HCT116 (cell line): Measurements from ENCODE around the gene ARHGAP40. TPM values are rescaled to one million over a fixed set of nuclear protein-coding genes. Genes with fewer than 3 reads are reported as not detected.

ENCODE experiments used
- ATAC-seq: fragments of 200-7000 bp; cut with Tn5 transposase; 2 replicates; pipeline ENCODE4 v1.9.1; 2020; ENCODE audit warnings: mild to moderate bottlenecking, moderate library complexity
- BruUV-seq: library from RNA; stranded (reverse); fragments of 400-500 nt; replicated peaks from 2 replicates; lab custom pipeline; 2021; lab: Mats Ljungman, UMichigan
- CTCF ChIA-PET: fragments of 300-600 bp; sonication (Branson Sonifier 250); formaldehyde crosslinking; loops from one replicate; lab custom pipeline; 2021; ENCODE audit warnings: antibody characterized with exemption; lab: Charles Lee
- POLR2A ChIA-PET: fragments of 300-600, 350-600 bp; sonication (Branson Sonifier 250); formaldehyde crosslinking; loops from one replicate; lab custom pipeline; 2021; ENCODE audit warnings: antibody characterized with exemption; lab: Charles Lee
- RAD21 ChIA-PET, 2 experiments: fragments of 300-600 bp; sonication (Branson Sonifier 250); formaldehyde crosslinking; loops; one replicate each; lab custom pipeline; 2023; ENCODE audit warnings: low total read pairs in 2 of 2; ENCODE audit not compliant: uncharacterized antibody in 2 of 2, unreplicated experiment in 2 of 2, low non-redundant PET in 1 of 2; lab: Charles Lee
- DNase-seq: peaks from one replicate; pipeline ENCODE4 v3.0.0-alpha.2; 2010; ENCODE audit warnings: low read depth, low spot score
- H2AFZ ChIP-seq: fragments of 200-600 bp; shearing (Covaris generic), sonication (generic); 2 replicates; pipeline ENCODE4 v1.6.1; 2017; ENCODE audit warnings: low read depth, mixed run types, mixed read lengths, antibody characterized with exemption, low read length; ENCODE audit not compliant: poor library complexity, severe bottlenecking
- H3K27ac ChIP-seq: 2 replicates; pipeline ENCODE4 v1.5.1; 2012; ENCODE audit warnings: low read depth, low read length
- H3K27me3 ChIP-seq: fragments of 200-600 bp; sonication (generic); 2 replicates; pipeline ENCODE4 v1.6.1; 2016; ENCODE audit warnings: mixed run types, low read length, mixed read lengths; ENCODE audit not compliant: insufficient read depth
- H3K36me3 ChIP-seq, 2 experiments: fragments of 200-500 bp in 1 of 2; fragments of 200-600 bp in 1 of 2; sonication (Bioruptor generic) in 1 of 2; sonication (generic) in 1 of 2; 2 replicates each; pipeline versions ENCODE4 v1.5.1 to v1.6.1; 2014 to 2016; ENCODE audit warnings: low read length in 2 of 2, inconsistent platforms in 1 of 2, mixed read lengths in 1 of 2, mixed run types in 1 of 2; ENCODE audit not compliant: insufficient read depth in 2 of 2, control insufficient read depth in 1 of 2
- H3K4me1 ChIP-seq, 2 experiments: fragments of 200-600 bp in 1 of 2; sonication (generic) in 1 of 2; 2 replicates each; pipeline versions ENCODE4 v1.5.1 to v1.6.1; 2012 to 2017; ENCODE audit warnings: low read length in 2 of 2, inconsistent platforms in 1 of 2, mild to moderate bottlenecking in 1 of 2, mixed read lengths in 1 of 2, mixed run types in 1 of 2, moderate library complexity in 1 of 2; ENCODE audit not compliant: insufficient read depth in 2 of 2, control insufficient read depth in 1 of 2
- H3K4me2 ChIP-seq: fragments of 200-600 bp; sonication (generic); 2 replicates; pipeline ENCODE4 v1.6.1; 2017; ENCODE audit warnings: mixed run types, low read length, mixed read lengths
- H3K4me3 ChIP-seq, 2 experiments: fragments of 200-600 bp in 1 of 2; sonication (generic) in 1 of 2; replicated peaks in 1 of 2; 2 replicates each; pipeline ENCODE4 v1.5.1; 2011 to 2016; ENCODE audit warnings: low read length in 2 of 2, control low read depth in 1 of 2, low read depth in 1 of 2, mild to moderate bottlenecking in 1 of 2, mixed read lengths in 1 of 2, mixed run types in 1 of 2
- H3K79me2 ChIP-seq: fragments of 200-600 bp; sonication (generic); 2 replicates; pipeline ENCODE4 v1.6.1; 2017; ENCODE audit warnings: mild to moderate bottlenecking, mixed run types, low read length, moderate library complexity, mixed read lengths; ENCODE audit not compliant: insufficient read depth
- H3K9ac ChIP-seq: fragments of 200-600 bp; sonication (generic); 2 replicates; pipeline ENCODE4 v1.6.1; 2016; ENCODE audit warnings: low read length, mixed read lengths
- H3K9me2 ChIP-seq: fragments of 200-600 bp; sonication (generic), shearing (Covaris generic); 2 replicates; pipeline ENCODE4 v1.6.1; 2017; ENCODE audit warnings: mixed run types, mild to moderate bottlenecking, moderate library complexity; ENCODE audit not compliant: insufficient read depth
- H3K9me3 ChIP-seq, 2 experiments: fragments of 200-500 bp in 1 of 2; fragments of 200-600 bp in 1 of 2; sonication (Bioruptor generic) in 1 of 2; sonication (generic) in 1 of 2; 2 replicates each; pipeline ENCODE4 v1.6.1; 2014 to 2017; ENCODE audit warnings: low read length in 2 of 2, mixed read lengths in 2 of 2, inconsistent platforms in 1 of 2, low read depth in 1 of 2, mild to moderate bottlenecking in 1 of 2, mixed run types in 1 of 2, moderate library complexity in 1 of 2; ENCODE audit not compliant: control insufficient read depth in 1 of 2, insufficient read depth in 1 of 2
- H4K20me1 ChIP-seq: fragments of 200-600 bp; sonication (generic), shearing (Covaris generic); 2 replicates; pipeline ENCODE4 v1.6.1; 2017; ENCODE audit warnings: mixed run types, mild to moderate bottlenecking, moderate library complexity; ENCODE audit not compliant: insufficient read depth
- EZH2phosphoT487 ChIP-seq: fragments of 200-600 bp; IDR thresholded peaks from 2 replicates; pipeline ENCODE4 v1.6.1; 2018; ENCODE audit warnings: antibody characterized with exemption, borderline replicate concordance
- FOSL1 ChIP-seq: IDR thresholded peaks from 2 replicates; pipeline ENCODE4 v1.6.1; 2012; ENCODE audit warnings: low read depth
- JUND ChIP-seq: IDR thresholded peaks from 2 replicates; pipeline ENCODE4 v1.6.1; 2012
- POLR2A ChIP-seq: IDR thresholded peaks from 2 replicates; pipeline ENCODE4 v1.7.0; 2011; ENCODE audit warnings: borderline replicate concordance; ENCODE audit not compliant: insufficient read depth, insufficient read length; ENCODE audit errors: extremely low read depth
- POLR2AphosphoS5 ChIP-seq: IDR thresholded peaks from 2 replicates; pipeline ENCODE4 v1.6.1; 2011; ENCODE audit warnings: mild to moderate bottlenecking, low read depth, low read length, moderate library complexity
- RAD21 ChIP-seq: IDR thresholded peaks from 2 replicates; pipeline ENCODE4 v1.6.1; 2012; ENCODE audit warnings: low read depth, mild to moderate bottlenecking
- SP1 ChIP-seq: IDR thresholded peaks from 2 replicates; pipeline ENCODE4 v1.6.1; 2012; ENCODE audit warnings: low read depth
- SRF ChIP-seq: IDR thresholded peaks from 2 replicates; pipeline ENCODE4 v1.6.1; 2012; ENCODE audit warnings: low read depth
- ZFX ChIP-seq: fragments of 450-650 bp; IDR thresholded peaks from 2 replicates; pipeline ENCODE4 v1.6.1; 2017
- intact Hi-C: fragments of 100-400 bp; cut with micrococcal nuclease; formaldehyde crosslinking; loops from 2 replicates; pipeline ENCODE4 v1.10.0; 2022
- total RNA-seq: library from RNA; stranded (reverse); gene quantifications from one replicate; pipeline ENCODE4 v1.2.1, GENCODE V29; 2021; ENCODE audit not compliant: unreplicated experiment
- TF ChIP-seq, protein P1 (sequence below): IDR thresholded peaks from 2 replicates; pipeline ENCODE4 v1.6.1; 2011; ENCODE audit warnings: mild to moderate bottlenecking, low read length, moderate library complexity; ENCODE audit not compliant: insufficient replicate concordance; ENCODE audit errors: extremely low read depth
- TF ChIP-seq, protein P2 (sequence below): IDR thresholded peaks from 2 replicates; pipeline ENCODE4 v1.6.1; 2012; ENCODE audit warnings: low read depth

Gene ARHGAP40
- total RNA-seq, 1 experiment from 2014 or later = 3.4 TPM

- CTCF ChIA-PET = no interaction called here
- RAD21 ChIA-PET = no interaction called here
- no peaks in the 10 kb centered on the region for H3K36me3 ChIP-seq
- ATAC-seq (no peak), DNase-seq (no peak)
- no peak overlapping the region for H2AFZ ChIP-seq
- no peaks in the 10 kb centered on the region for H3K27me3 ChIP-seq
- no peaks in the 10 kb centered on the region for H4K20me1 ChIP-seq
- BruUV-seq = no TSS peak
- no peaks in the 10 kb centered on the region for H3K9me2 ChIP-seq
- H3K79me2 ChIP-seq = no peaks in the 10 kb centered on the region
- no peak overlapping the region for H3K9ac ChIP-seq
- H3K4me2 ChIP-seq = no peak overlapping the region
- no peaks in the 10 kb centered on the region for H3K9me3 ChIP-seq
- no peaks in the 10 kb centered on the region for H3K4me1 ChIP-seq
- no peak overlapping the region for H3K4me3 ChIP-seq
- intact Hi-C loops = no loop called here
- TF ChIP-seq RAD21 = no peak
- TF ChIP-seq SP1 = no peak
- no peak for TF ChIP-seq ZFX
- no peak for TF ChIP-seq EZH2phosphoT487
- no peak for TF ChIP-seq POLR2AphosphoS5
- TF ChIP-seq JUND = no peak
- TF ChIP-seq, protein P1, sequence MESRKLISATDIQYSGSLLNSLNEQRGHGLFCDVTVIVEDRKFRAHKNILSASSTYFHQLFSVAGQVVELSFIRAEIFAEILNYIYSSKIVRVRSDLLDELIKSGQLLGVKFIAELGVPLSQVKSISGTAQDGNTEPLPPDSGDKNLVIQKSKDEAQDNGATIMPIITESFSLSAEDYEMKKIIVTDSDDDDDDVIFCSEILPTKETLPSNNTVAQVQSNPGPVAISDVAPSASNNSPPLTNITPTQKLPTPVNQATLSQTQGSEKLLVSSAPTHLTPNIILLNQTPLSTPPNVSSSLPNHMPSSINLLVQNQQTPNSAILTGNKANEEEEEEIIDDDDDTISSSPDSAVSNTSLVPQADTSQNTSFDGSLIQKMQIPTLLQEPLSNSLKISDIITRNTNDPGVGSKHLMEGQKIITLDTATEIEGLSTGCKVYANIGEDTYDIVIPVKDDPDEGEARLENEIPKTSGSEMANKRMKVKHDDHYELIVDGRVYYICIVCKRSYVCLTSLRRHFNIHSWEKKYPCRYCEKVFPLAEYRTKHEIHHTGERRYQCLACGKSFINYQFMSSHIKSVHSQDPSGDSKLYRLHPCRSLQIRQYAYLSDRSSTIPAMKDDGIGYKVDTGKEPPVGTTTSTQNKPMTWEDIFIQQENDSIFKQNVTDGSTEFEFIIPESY = no peak
- TF ChIP-seq FOSL1 = no peak
- TF ChIP-seq SRF = no peak
- no peak for TF ChIP-seq POLR2A
- TF ChIP-seq, protein P2, sequence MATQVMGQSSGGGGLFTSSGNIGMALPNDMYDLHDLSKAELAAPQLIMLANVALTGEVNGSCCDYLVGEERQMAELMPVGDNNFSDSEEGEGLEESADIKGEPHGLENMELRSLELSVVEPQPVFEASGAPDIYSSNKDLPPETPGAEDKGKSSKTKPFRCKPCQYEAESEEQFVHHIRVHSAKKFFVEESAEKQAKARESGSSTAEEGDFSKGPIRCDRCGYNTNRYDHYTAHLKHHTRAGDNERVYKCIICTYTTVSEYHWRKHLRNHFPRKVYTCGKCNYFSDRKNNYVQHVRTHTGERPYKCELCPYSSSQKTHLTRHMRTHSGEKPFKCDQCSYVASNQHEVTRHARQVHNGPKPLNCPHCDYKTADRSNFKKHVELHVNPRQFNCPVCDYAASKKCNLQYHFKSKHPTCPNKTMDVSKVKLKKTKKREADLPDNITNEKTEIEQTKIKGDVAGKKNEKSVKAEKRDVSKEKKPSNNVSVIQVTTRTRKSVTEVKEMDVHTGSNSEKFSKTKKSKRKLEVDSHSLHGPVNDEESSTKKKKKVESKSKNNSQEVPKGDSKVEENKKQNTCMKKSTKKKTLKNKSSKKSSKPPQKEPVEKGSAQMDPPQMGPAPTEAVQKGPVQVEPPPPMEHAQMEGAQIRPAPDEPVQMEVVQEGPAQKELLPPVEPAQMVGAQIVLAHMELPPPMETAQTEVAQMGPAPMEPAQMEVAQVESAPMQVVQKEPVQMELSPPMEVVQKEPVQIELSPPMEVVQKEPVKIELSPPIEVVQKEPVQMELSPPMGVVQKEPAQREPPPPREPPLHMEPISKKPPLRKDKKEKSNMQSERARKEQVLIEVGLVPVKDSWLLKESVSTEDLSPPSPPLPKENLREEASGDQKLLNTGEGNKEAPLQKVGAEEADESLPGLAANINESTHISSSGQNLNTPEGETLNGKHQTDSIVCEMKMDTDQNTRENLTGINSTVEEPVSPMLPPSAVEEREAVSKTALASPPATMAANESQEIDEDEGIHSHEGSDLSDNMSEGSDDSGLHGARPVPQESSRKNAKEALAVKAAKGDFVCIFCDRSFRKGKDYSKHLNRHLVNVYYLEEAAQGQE = no peak
- TF ChIP-seq, all 23 proteins: peak for 0
- POLR2A ChIA-PET = no interaction called here
- H3K27ac ChIP-seq = no peak overlapping the region
Observed at GRCh38 chr20:38589967-38590675, 11.5 kb upstream of the ARHGAP40 start.
